SJSA1 (cell line): ENCODE measurements around the gene GRK4. TPM values are rescaled to one million over a fixed set of nuclear protein-coding genes. Genes with fewer than 3 reads are reported as not detected.
"Not testable (repeated sequence)": the region's sequence is repeated elsewhere in the genome, so short reads cannot be mapped to it uniquely, and the experiment has no call there.

Experiments
- DNase-seq, 2 experiments: peaks; one replicate each; pipeline ENCODE4 v3.0.0-alpha.2; 2015 to 2020; ENCODE audit warnings: low spot score in 2 of 2, low read depth in 1 of 2
- H3K27ac ChIP-seq: fragments of 250-450 bp; sonication (Bioruptor Pico); 2 replicates; pipeline ENCODE4 v1.5.1; 2020; ENCODE audit warnings: mild to moderate bottlenecking, moderate library complexity
- H3K27me3 ChIP-seq: fragments of 250-450 bp; sonication (Bioruptor Pico); replicated peaks from 2 replicates; pipeline ENCODE4 v1.5.1; 2020; ENCODE audit warnings: mild to moderate bottlenecking, moderate library complexity
- H3K36me3 ChIP-seq: fragments of 250-450 bp; sonication (Bioruptor Pico); 2 replicates; pipeline ENCODE4 v1.5.1; 2020; ENCODE audit warnings: mild to moderate bottlenecking
- H3K4me1 ChIP-seq: fragments of 250-450 bp; sonication (Bioruptor Pico); replicated peaks from 2 replicates; pipeline ENCODE4 v1.6.1; 2021; ENCODE audit warnings: mild to moderate bottlenecking
- H3K4me3 ChIP-seq: fragments of 250-450 bp; sonication (Bioruptor Pico); 2 replicates; pipeline ENCODE4 v1.5.1; 2020; ENCODE audit warnings: mild to moderate bottlenecking
- H3K9me3 ChIP-seq: fragments of 250-450 bp; sonication (Bioruptor Pico); replicated peaks from 2 replicates; pipeline ENCODE4 v1.5.1; 2020; ENCODE audit warnings: mild to moderate bottlenecking
- total RNA-seq: library from RNA; depleted of rRNA; stranded (reverse); fragments of >200 nt; shearing (Covaris generic); gene quantifications from 2 replicates; pipeline ENCODE4 v1.2.3, GENCODE V29; 2014

The GRK4 gene
- total RNA-seq, 1 experiment from 2014 or later = 1.7 TPM

DNA sequence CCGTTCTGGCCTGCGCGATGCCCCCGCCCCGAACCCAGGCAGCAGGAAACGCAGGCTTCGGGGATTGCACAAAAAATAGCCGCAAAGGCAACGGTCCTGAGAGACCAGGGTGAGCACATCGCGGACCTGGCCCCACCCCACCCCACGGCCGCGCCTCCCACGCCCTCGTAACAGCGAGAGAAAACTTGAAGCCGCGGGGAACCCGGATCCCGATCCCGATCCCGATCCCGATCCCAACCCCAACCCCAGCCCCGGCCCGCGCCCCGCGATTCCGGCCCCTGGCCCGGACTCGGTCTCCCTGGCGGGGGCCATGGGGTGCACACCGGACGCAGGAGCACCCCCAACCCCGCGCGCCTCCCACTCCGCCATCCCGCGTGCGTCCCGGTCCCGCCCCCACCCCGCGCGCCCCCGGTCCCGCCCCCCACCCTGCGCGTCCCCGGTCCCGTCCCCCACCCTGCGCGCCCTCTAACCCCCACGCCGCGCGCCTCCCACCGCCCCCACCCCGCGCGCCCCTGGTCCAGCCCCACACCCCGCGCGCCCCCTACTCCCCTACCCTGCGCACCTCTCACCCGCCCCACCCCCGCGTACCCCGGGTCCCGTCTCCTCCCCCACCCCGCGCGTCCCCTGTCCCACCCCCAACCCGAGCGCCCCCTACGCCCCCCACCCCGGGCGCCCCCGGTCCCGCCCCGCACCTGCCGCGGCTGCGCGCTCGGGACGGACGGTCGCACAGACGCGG, 29.1 kb upstream of the GRK4 start:
- no peaks in the 10 kb centered on the region for H3K27me3 ChIP-seq
- H3K9me3 ChIP-seq = no peaks in the 10 kb centered on the region
- DNase-seq = no peak
- H3K27ac ChIP-seq = no peak overlapping the region
- peaks cover 30% of the 10 kb centered on the region for H3K36me3 ChIP-seq
- peaks cover 24% of the 10 kb centered on the region for H3K4me1 ChIP-seq
- peak overlapping the region; percentile 88 for H3K4me3 ChIP-seq

DNA sequence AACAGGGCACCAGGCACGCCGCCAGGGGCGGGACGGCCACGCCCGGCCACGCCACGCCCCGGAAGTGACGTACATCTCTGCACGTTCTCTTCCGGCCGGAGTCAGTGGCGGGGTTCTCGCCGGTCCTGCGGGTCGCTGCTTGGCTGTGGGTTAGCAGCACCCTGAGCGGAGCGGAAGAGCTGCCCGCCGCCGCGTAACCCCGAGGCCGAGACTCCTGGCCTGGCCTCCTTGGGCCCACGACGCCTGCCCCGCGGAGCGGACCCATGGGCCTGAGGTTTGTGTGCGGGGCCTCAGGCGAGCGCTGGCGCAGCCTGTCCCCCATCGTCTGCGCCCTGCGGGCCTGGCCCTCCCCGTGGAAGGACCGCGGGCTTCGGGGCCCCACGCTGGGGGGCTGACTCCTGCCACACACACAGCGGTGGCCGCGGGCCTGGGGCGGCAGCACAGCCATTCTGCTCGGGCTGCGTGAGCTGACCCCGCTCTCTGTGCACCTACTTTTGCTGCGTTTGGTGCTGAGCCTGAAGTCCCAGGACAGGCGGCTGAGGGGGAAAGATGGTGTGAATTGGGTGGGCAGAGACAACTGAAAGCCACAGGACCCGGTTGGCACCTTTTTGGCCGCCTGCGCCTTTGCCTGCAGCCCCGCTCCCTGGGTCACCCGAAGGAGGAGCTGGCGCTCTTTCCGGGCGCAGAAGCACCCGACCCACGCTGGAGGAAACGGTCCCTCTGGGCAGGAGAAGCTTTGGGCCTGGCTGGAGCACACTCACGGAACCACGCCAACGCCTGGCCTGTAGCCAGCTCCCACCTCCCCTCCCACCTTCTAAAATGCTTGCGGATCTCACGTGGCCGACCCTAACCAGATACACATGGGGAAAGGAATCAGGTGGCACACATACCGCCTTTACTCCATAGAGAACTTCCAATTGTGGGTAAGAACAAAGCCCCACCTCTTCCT, 28.3 kb upstream of the GRK4 start:
- Histone ChIP-seq H3K27ac (peak overlapping the region; percentile 60), H3K36me3 (peaks cover 35% of the 10 kb centered on the region), H3K4me1 (peaks cover 24% of the 10 kb centered on the region), H3K4me3 (peak overlapping the region; percentile 88), H3K9me3 (no peaks in the 10 kb centered on the region), H3K27me3 (no peaks in the 10 kb centered on the region)
- DNase-seq = peak; percentile 72 to 87

DNA sequence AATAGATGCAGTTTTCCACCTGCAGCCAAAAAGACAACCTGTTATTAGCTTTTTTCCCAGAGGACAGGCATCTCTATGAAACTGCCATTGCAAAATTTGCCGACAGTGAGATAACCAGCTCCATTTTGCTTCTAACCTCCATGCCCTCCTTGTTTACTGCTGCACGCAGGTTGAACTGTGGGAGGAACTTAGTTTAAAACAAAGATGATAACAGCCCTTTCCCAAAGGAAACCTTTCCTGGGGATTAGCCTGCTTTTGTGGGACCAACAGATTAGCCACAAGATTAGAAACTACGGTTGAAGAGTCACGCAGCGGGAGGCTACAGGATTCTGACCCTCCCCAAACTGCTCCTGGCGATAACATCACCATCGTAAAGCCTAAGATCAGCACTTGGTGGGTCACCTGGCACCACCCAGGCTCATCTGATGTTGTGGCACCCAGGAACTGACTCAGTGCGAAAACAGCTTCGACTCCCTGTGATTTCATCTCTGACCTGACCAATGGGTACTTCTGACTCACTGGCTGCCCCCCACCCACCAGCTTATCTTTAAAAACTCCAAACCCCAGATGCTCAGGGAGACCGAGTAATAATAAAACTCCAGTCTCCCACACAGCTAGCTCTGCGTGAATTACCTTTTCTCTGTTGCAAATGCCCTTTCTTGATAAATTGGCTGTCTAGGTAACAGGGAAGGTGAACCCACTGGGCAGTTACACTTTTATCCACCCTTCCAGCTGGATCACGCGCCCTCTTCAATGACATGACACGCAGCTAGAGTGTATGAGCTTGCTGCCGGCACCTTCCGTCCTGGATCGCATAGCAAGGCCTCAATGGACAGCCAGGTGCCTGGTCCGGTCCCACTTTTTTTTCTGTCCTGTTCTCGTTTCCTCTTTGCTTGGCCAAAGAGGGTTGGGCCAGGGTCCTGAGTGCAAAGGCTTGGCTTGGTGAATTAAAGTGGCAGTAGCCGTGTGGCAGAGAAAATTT, 27.3 kb upstream of the GRK4 start:
- peaks cover 44% of the 10 kb centered on the region for H3K36me3 ChIP-seq

DNA sequence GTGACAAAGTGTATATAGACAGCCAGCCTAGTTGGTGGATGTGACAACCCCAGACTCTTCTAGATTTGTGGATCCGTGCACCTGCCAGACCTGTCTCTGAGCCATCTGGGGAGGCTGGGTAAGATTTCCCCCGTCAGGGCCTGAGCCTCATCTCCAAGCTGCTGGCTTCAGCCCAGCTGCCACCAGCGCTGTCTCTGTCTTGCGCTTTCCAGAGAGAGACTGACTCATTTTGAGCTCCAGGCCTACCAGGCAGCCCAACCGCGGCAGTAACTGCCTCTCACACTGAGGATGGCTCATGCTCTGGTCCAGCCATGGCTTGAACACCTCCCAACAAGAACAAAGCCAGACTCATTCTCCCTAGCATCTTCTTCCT, 26.6 kb upstream of the GRK4 start:
- no peaks in the 10 kb centered on the region for H3K27me3 ChIP-seq
- peaks cover 51% of the 10 kb centered on the region for H3K36me3 ChIP-seq
- no peak for DNase-seq
- H3K27ac ChIP-seq = no peak overlapping the region
- no peaks in the 10 kb centered on the region for H3K9me3 ChIP-seq
- no peak overlapping the region for H3K4me3 ChIP-seq
- H3K4me1 ChIP-seq = peaks cover 24% of the 10 kb centered on the region

More for the DNA sequence above, 27.3 kb upstream of the GRK4 start:
- 0 out of 2 replicates have a peak overlapping the region, but pooled peaks have one; percentile 2 for H3K27ac ChIP-seq
- peak overlapping the region; percentile 88 for H3K4me3 ChIP-seq
- H3K27me3 ChIP-seq = no peaks in the 10 kb centered on the region
- H3K4me1 ChIP-seq = peaks cover 24% of the 10 kb centered on the region
- peak in 1 of 2 experiments; percentile 4 for DNase-seq
- H3K9me3 ChIP-seq = no peaks in the 10 kb centered on the region

DNA sequence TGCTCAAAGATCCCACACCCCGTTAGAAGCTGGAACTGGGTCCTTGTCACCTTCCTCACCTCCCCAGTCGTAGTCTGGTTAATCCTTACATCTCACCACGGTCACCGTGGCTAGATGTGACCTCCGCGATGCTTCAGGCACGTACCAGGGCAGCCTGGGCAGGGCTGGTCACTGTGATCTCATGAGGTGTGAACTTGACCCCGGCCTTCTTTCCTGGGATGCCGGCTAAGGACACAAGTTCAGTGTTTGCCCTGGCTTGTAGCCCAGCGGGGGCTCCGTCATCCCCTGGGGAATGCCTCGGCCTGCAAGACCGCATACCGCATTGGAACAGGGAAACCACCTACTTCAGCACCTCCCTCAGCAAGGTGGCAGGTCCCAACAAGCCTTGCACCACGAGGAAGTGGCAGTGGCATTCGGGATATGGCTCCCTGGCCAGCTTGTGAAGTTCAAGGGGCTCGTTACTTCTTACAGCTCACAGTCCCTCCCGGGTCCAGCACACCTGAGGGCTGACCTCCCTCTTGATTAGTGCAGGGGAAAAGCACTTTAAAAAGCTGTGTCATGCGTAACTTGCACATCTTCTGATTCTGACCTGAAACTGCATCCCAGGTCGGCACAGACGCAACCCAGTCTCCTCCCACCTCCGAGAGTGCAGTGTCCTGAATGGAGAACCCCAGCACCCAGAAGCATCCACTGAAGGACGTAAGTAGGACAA, 26.1 kb upstream of the GRK4 start:
- DNase-seq = no peak
- Histone ChIP-seq H3K36me3 (peaks cover 56% of the 10 kb centered on the region), H3K4me1 (peaks cover 24% of the 10 kb centered on the region), H3K4me3 (no peak overlapping the region), H3K27me3 (no peaks in the 10 kb centered on the region), H3K9me3 (no peaks in the 10 kb centered on the region), H3K27ac (no peak overlapping the region)

DNA sequence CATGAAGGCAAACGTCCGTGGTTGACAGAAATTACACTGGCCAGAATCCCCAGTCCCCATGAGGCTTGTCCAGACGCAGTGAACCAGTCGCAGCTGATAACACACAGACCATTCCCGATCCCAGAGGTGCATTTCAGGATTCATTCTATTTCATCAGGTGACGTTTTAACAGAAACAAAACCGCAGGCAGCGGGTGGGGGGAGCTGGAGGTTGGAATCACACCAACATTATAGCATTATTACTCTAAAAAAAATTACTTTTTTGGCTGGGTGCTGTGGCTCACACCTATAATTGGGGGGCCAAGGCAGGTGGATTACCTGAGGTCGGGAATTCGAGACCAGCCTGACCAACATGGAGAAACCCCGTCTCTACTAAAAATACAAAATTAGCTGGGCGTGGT, 25.4 kb upstream of the GRK4 start:
- Histone ChIP-seq H3K27ac (no peak overlapping the region), H3K4me3 (no peak overlapping the region), H3K4me1 (peaks cover 24% of the 10 kb centered on the region), H3K9me3 (no peaks in the 10 kb centered on the region), H3K27me3 (no peaks in the 10 kb centered on the region), H3K36me3 (peaks cover 58% of the 10 kb centered on the region)
- no peak for DNase-seq

DNA sequence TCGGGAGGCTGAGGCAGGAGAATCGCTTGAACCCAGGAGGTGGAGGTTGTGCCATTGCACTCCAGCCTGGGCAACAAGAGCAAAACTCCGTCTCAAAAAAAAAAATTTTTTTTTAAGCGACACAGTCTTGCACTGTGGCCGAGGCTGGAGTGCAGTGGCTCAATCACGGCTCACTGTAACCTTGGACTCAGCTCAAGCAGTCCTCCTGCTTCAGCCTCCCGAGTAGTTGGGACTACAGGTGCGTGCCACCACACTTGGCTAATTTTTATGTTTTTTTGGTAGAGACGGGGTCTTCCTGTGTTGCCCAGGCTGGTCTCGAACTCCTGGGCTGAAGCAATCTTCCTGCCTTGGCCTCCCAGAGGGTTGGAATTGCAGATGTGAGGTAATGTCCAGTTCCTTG, 25.0 kb upstream of the GRK4 start:
- not testable (repeated sequence) for DNase-seq, H3K27ac ChIP-seq, H3K27me3 ChIP-seq, H3K4me3 ChIP-seq, H3K9me3 ChIP-seq
- H3K36me3 ChIP-seq = peaks cover 58% of the 10 kb centered on the region
- peaks cover 24% of the 10 kb centered on the region for H3K4me1 ChIP-seq

DNA sequence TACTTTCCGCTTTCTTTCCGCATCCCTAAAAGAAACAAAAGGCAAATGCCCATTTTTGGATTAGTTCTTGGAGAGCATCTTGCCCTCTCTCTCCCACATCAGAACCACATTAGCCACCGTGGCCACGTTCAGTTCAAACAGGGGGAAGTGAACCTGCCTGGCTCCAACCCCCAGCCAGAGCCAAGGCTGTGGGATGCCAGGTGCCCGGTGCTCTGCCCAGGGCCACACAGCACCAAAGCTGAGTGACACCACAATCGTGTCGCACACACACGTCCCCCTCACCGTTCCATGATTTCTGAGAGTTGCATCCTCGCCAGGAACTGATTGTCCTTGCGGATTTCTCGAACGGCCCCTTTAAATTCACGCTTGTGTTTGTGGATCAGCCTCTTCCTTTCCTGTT, 24.5 kb upstream of the GRK4 start:
- Histone ChIP-seq H3K27ac (no peak overlapping the region), H3K36me3 (peaks cover 58% of the 10 kb centered on the region), H3K4me3 (no peak overlapping the region), H3K27me3 (no peaks in the 10 kb centered on the region), H3K4me1 (peaks cover 20% of the 10 kb centered on the region), H3K9me3 (no peaks in the 10 kb centered on the region)
- no peak for DNase-seq

DNA sequence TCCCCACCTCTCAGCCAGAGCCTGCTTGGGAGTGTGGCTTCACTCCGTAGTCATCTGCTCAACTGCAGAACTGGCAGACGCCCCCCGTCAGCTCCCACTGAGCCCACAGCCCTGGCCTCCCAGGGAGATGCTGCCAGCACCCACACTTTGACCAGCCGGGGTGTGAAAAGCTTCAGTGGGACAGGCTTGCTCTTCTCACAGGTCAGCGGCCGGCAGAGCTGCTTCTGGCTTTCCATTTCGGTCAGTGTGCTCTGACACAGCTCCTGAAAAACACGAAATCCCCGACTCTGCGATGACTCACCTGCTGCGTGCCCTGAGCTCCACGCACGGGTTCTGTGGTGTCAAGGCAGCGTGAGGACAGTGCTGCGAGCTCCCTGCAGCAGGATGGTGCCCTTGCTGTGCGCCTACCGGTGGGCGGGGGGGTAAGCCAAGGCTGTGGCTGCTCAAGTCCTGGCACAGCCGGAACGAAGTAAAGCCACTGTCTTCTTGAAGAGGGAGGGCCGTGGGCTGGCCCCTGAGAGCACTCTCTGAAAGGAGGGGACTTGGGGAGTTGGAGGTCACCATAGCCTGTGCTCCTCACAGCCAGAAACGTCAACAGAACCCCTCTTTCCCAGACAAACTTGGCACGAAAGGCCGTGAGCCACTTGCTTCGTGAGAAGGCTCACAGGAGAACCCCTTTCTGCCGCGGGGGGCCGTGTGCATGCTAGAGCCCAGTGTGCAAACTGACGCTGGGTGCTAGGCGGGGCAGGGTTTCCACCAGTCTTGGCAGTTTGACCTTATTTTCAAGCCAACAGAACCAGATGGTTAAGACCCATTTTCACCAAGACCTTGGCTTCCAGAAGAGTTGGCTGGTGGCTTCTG, 23.8 kb upstream of the GRK4 start:
- H3K4me1 ChIP-seq = peaks cover 20% of the 10 kb centered on the region
- H3K36me3 ChIP-seq = peaks cover 58% of the 10 kb centered on the region
- H3K27me3 ChIP-seq = no peaks in the 10 kb centered on the region
- no peaks in the 10 kb centered on the region for H3K9me3 ChIP-seq
- DNase-seq = no peak
- H3K4me3 ChIP-seq = no peak overlapping the region
- no peak overlapping the region for H3K27ac ChIP-seq

DNA sequence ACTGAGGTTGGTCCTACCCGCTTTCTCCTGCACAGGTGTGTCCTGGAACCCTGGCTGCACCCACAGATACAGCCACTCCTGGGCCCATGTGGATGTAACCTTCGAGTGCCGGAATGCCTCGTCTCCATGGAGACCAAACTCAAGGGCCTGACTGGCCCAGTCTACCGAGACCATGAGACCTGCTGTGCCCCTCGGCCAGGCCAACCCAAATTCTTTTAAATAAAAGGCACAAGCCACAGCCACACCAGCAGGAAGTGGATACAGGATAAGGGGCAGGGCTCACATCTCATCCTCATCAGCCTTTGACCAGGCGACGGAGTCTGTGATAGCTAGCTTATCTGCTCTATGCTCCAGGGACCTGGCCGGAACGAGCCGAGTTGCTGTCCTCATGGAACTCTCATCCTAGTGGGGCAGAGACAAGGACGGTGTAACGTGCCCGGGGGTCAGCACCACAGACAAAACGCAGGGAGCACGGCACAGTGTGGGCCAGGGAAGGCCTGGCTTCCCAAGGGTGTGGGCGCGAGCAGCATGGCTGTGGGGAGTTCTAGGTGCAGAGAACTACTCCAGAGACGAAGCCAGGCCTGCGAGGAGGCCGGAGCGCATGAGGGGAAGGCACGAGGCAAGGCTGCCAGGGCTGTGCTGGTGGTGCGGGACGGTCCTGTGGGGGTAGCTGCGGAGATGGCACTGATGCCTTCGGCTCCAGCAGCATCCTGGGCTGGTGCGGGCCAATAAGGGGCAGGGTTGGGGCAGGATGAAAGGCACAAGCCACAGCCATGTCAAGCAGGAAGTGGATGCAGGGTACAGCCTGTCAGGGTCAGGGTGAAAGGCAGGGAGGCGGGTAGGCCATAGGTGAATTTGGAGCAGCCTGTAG, 22.9 kb upstream of the GRK4 start:
- no peak for DNase-seq
- no peak overlapping the region for H3K4me3 ChIP-seq
- peaks cover 19% of the 10 kb centered on the region for H3K4me1 ChIP-seq
- H3K27ac ChIP-seq = no peak overlapping the region
- no peaks in the 10 kb centered on the region for H3K27me3 ChIP-seq
- no peaks in the 10 kb centered on the region for H3K9me3 ChIP-seq
- peaks cover 58% of the 10 kb centered on the region for H3K36me3 ChIP-seq

DNA sequence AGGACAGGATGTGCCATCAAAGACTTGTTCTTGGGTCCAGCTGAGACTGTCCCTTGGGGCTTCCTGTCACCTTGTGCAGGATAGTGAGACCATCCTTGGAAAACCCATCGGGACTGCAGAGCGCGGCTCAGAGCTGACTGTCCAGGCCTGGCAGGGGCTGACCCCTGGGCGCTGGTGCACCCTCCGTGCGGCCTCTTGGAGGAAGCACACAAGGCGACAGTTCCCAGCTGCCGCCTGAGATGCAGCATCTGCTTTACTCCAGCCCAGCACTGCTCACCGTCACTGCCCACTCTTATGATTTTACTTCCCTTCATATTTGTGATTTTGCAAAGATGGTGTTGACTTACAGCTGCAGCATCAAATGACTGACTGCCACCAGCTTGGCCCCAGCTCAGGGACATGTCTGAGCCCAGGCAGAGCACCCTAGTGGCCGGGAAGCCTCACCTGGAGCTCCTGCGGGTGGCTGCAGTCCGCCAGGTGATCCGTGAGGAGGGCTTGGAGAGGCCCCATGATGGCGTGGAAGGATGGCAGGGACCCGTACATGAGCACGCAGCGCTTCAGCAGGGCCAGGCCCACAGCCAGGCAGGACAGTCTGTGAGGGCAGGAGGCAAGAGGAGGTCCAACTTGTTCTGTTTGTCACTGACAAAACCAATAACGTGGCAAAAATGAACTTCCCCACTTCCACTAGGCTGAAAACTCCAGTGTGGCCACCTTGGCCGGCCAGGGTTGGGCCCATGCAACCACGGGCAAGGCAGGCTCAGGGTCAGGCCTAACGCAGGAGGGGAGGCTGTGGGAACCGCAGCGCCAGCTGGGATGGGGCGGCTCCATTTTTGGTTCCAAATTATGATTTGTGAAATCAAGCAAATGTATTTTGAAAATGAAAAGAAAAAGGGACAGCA, 22.0 kb upstream of the GRK4 start:
- peaks cover 56% of the 10 kb centered on the region for H3K36me3 ChIP-seq
- H3K9me3 ChIP-seq = no peaks in the 10 kb centered on the region

More for the DNA sequence above, 22.0 kb upstream of the GRK4 start:
- H3K4me3 ChIP-seq = no peak overlapping the region
- H3K4me1 ChIP-seq = peaks cover 10% of the 10 kb centered on the region
- H3K27ac ChIP-seq = no peak overlapping the region
- DNase-seq = no peak
- H3K27me3 ChIP-seq = no peaks in the 10 kb centered on the region
